B cell (primary cell): ENCODE results near the gene NUDT14. TPM values are rescaled to one million over a fixed set of nuclear protein-coding genes. Genes with fewer than 3 reads are reported as not detected.

Source experiments
- ATAC-seq: fragments of 200-7000 bp; cut with Tn5 transposase; one replicate; pipeline ENCODE4 v1.10.0; 2021; ENCODE audit warnings: low read depth, mild to moderate bottlenecking, moderate number of reproducible peaks, moderate library complexity
- CTCF ChIA-PET: fragments of 350-600 bp; sonication (Branson Sonifier 250); formaldehyde crosslinking; loops from one replicate; lab custom pipeline; 2021; ENCODE audit warnings: antibody characterized with exemption, inconsistent platforms; lab: Charles Lee
- POLR2A ChIA-PET: fragments of 350-600 bp; sonication (Branson Sonifier 250); formaldehyde crosslinking; loops from one replicate; lab custom pipeline; 2021; ENCODE audit warnings: antibody characterized with exemption; lab: Charles Lee
- DNase-seq: peaks from one replicate; pipeline ENCODE4 v3.0.0; 2013
- H2AFZ ChIP-seq: 2 replicates; pipeline ENCODE4 v1.6.1; 2012; ENCODE audit warnings: mild to moderate bottlenecking, low read depth, low read length; ENCODE audit not compliant: insufficient read depth, poor library complexity, severe bottlenecking
- H3K27ac ChIP-seq, 2 donors: 1 replicate in 1 of 2; 2 replicates in 1 of 2; pipeline ENCODE4 v1.5.1; 2012 to 2013; ENCODE audit warnings: low read length in 2 of 2, mild to moderate bottlenecking in 2 of 2, moderate library complexity in 1 of 2
- H3K27me3 ChIP-seq, 4 experiments: fragments of 200-600 bp in 1 of 4; sonication (generic) in 1 of 4; replicated peaks in 1 of 4; 1 replicate in 2 of 4; 2 replicates in 2 of 4; pipeline versions ENCODE4 v1.6.1 to v1.7.0; 2013 to 2016; ENCODE audit warnings: low read length in 3 of 4, mild to moderate bottlenecking in 2 of 4, mixed read lengths in 1 of 4, moderate library complexity in 1 of 4; ENCODE audit not compliant: insufficient read depth in 4 of 4, control insufficient read depth in 3 of 4; ENCODE audit errors: control extremely low read depth in 1 of 4
- H3K36me3 ChIP-seq, 2 experiments: replicated peaks in 1 of 2; 1 replicate in 1 of 2; 2 replicates in 1 of 2; pipeline versions ENCODE4 v1.6.1 to v1.7.1; 2013; ENCODE audit warnings: low read length in 1 of 2; ENCODE audit not compliant: insufficient read depth in 2 of 2, control insufficient read depth in 1 of 2; ENCODE audit errors: control extremely low read depth in 1 of 2, extremely low read depth in 1 of 2
- H3K4me1 ChIP-seq, 2 donors: fragments of 200-600 bp in 1 of 2; sonication (generic) in 1 of 2; 1 replicate in 1 of 2; 2 replicates in 1 of 2; pipeline versions ENCODE4 v1.5.1 to v1.6.1; 2013 to 2017; ENCODE audit warnings: low read length in 2 of 2; ENCODE audit not compliant: control insufficient read depth in 2 of 2, insufficient read depth in 2 of 2
- H3K4me2 ChIP-seq: replicated peaks from 2 replicates; pipeline ENCODE3; 2012; ENCODE audit warnings: mild to moderate bottlenecking, low read depth, low read length; ENCODE audit not compliant: poor library complexity, severe bottlenecking
- H3K4me3 ChIP-seq, 5 experiments: fragments of 200-600 bp in 1 of 5; sonication (generic) in 1 of 5; 1 replicate in 3 of 5; 2 replicates in 2 of 5; pipeline versions ENCODE4 v1.5.1 to v1.7.0; 2011 to 2016; ENCODE audit warnings: low read length in 4 of 5, mild to moderate bottlenecking in 4 of 5, low read depth in 2 of 5, control low read depth in 1 of 5, moderate library complexity in 1 of 5; ENCODE audit not compliant: insufficient read depth in 1 of 5; ENCODE audit errors: control extremely low read depth in 1 of 5, extremely low read depth in 1 of 5
- H3K79me2 ChIP-seq: fragments of 200-600 bp; sonication (generic); one replicate; pipeline ENCODE4 v1.6.0; 2016; ENCODE audit warnings: low read length; ENCODE audit not compliant: control insufficient read depth, insufficient read depth
- H3K9ac ChIP-seq: fragments of 200-600 bp; sonication (generic); 2 replicates; pipeline ENCODE4 v1.6.1; 2017; ENCODE audit warnings: mild to moderate bottlenecking, low read length, moderate library complexity
- H3K9me3 ChIP-seq, 3 donors: one replicate each; pipeline versions ENCODE4 v1.6.1 to v1.7.1; 2013; ENCODE audit warnings: low read length in 2 of 3; ENCODE audit not compliant: control insufficient read depth in 2 of 3, insufficient read depth in 1 of 3; ENCODE audit errors: control extremely low read depth in 1 of 3
- H4K20me1 ChIP-seq: 2 replicates; pipeline ENCODE4 v1.6.0; 2012; ENCODE audit warnings: mild to moderate bottlenecking, low read length; ENCODE audit not compliant: insufficient read depth, control insufficient read depth, poor library complexity, severe bottlenecking
- H3K27ac Mint-ChIP-seq: one replicate; pipeline ENCODE4 v1.8.0; 2021; ENCODE audit warnings: mixed read lengths
- H3K27me3 Mint-ChIP-seq: one replicate; pipeline ENCODE4 v1.8.0; 2021; ENCODE audit warnings: mixed read lengths
- H3K4me1 Mint-ChIP-seq: one replicate; pipeline ENCODE4 v1.8.0; 2021; ENCODE audit warnings: mixed read lengths
- H3K4me3 Mint-ChIP-seq: one replicate; pipeline ENCODE4 v1.8.0; 2021; ENCODE audit warnings: mixed read lengths
- H3K9me3 Mint-ChIP-seq: one replicate; pipeline ENCODE4 v1.8.0; 2022; ENCODE audit warnings: mixed read lengths; ENCODE audit not compliant: insufficient read depth
- CTCF ChIP-seq: fragments of 200-600 bp; IDR thresholded peaks from one replicate; pipeline ENCODE4 v1.8.0; 2022; ENCODE audit warnings: antibody characterized with exemption, mild to moderate bottlenecking
- EZH2 ChIP-seq: IDR thresholded peaks from 2 replicates; pipeline ENCODE4 v1.6.1; 2012; ENCODE audit warnings: borderline replicate concordance, low read depth, mild to moderate bottlenecking, moderate library complexity, low read length; ENCODE audit not compliant: insufficient read depth, poor library complexity, severe bottlenecking
- WGBS: methylation state at CpG from one replicate; pipeline ENCODE4 v1.1.5; 2013; ENCODE audit warnings: missing lambda C conversion rate; ENCODE audit not compliant: insufficient coverage; 5-methylcytosine and 5-hydroxymethylcytosine counted together
- intact Hi-C: fragments of 100-400 bp; cut with micrococcal nuclease; formaldehyde crosslinking; loops from one replicate; pipeline ENCODE4 v1.10.0; 2022
- polyA plus RNA-seq: library from polyadenylated mRNA; depleted of rRNA; stranded (reverse); fragments of >200 nt; gene quantifications from 2 replicates; pipeline ENCODE4 v1.2.3, GENCODE V29; 2012
- total RNA-seq, 2 donors: library from RNA; stranded (reverse); fragments of 120-200 nt in 1 of 2; gene quantifications; 1 replicate in 1 of 2; 2 replicates in 1 of 2; pipeline versions ENCODE4 v1.2.3 to v1.2.4, GENCODE V29; 2013 to 2022

The NUDT14 gene
- total and polyA plus RNA-seq, 2 donors (not counting 1 experiment from before 2014, with no cell fraction given), result 17.4 to 31.6 TPM

- peak overlapping the region; percentile 52 for H3K4me3 Mint-ChIP-seq
- peak; percentile 61 for DNase-seq
- H3K4me1 ChIP-seq, result peaks cover 17 to 29% of the 10 kb centered on the region in 2 donors
Measured at GRCh38 chr14:105173901-105174894, 6.9 kb downstream of the NUDT14 start.

More at GRCh38 chr14:105173901-105174894, 6.9 kb downstream of the NUDT14 start:
- Histone ChIP-seq H3K4me3 (no peak overlapping the region), H2AFZ (no peak overlapping the region), H3K4me2 (peak overlapping the region; percentile 55), H3K36me3 (no peaks in the 10 kb centered on the region), H3K9ac (no peak overlapping the region), H3K9me3 (no peaks in the 10 kb centered on the region), H3K27ac (no peak overlapping the region), H3K79me2 (peaks cover under 1% of the 10 kb centered on the region), H4K20me1 (peaks cover 11% of the 10 kb centered on the region), H3K27me3 (peaks cover 0 to 26% (median 12%) of the 10 kb centered on the region in 4 experiments)
- intact Hi-C loops, result no loop called here
- Mint-ChIP-seq H3K9me3 (no peaks in the 10 kb centered on the region), H3K27ac (no peak overlapping the region), H3K4me1 (peaks cover 19% of the 10 kb centered on the region), H3K27me3 (peaks cover 11% of the 10 kb centered on the region)
- TF ChIP-seq CTCF (no peak), EZH2 (no peak)
- CTCF ChIA-PET, result no interaction called here
- 25% methylated on average over 28 of the region's 32 CpGs for WGBS
- peak; percentile 48 for ATAC-seq
- POLR2A ChIA-PET, result no interaction called here
